ENCODE results near the gene RHOJ.

Gene RHOJ

GRCh38 chr14:63231766-63232165, 27.5 kb downstream of the RHOJ start:
- Histone ChIP-seq H3K9ac (ENCODE audit: low read depth, low read length) (no peak overlapping the region), H3K27ac (ENCODE audit: low read depth, low read length) (no peak overlapping the region), H3K36me3 (ENCODE audit: control insufficient read depth, insufficient read depth, low read length) (no peaks in the 10 kb centered on the region), H3K9me3 (ENCODE audit: control insufficient read depth, insufficient read depth, low read length) (no peaks in the 10 kb centered on the region), H3K27me3 (ENCODE audit: control insufficient read depth, insufficient read depth, low read length) (no peaks in the 10 kb centered on the region), H3K4me1 (ENCODE audit: control insufficient read depth, insufficient read depth, low read length) (no peaks in the 10 kb centered on the region), H3K4me3 (ENCODE audit: low read depth, low read length) (no peak overlapping the region)

- Histone ChIP-seq H3K9ac (ENCODE audit: low read depth, low read length) (no peak overlapping the region), H3K4me1 (ENCODE audit: control insufficient read depth, insufficient read depth, low read length) (no peaks in the 10 kb centered on the region), H3K36me3 (ENCODE audit: control insufficient read depth, insufficient read depth, low read length) (no peaks in the 10 kb centered on the region), H3K27me3 (ENCODE audit: control insufficient read depth, insufficient read depth, low read length) (no peaks in the 10 kb centered on the region), H3K4me3 (ENCODE audit: low read depth, low read length) (no peak overlapping the region), H3K9me3 (ENCODE audit: control insufficient read depth, insufficient read depth, low read length) (no peaks in the 10 kb centered on the region), H3K27ac (ENCODE audit: low read depth, low read length) (no peak overlapping the region)
Observed at GRCh38 chr14:63237791-63238190, 33.5 kb downstream of the RHOJ start.

- H3K4me3 ChIP-seq (ENCODE audit: low read depth, low read length): no peak overlapping the region
- H3K9ac ChIP-seq (ENCODE audit: low read depth, low read length): no peak overlapping the region
- no peaks in the 10 kb centered on the region for H3K27me3 ChIP-seq (ENCODE audit: control insufficient read depth, insufficient read depth, low read length)
- no peaks in the 10 kb centered on the region for H3K36me3 ChIP-seq (ENCODE audit: control insufficient read depth, insufficient read depth, low read length)
- no peaks in the 10 kb centered on the region for H3K9me3 ChIP-seq (ENCODE audit: control insufficient read depth, insufficient read depth, low read length)
- no peak overlapping the region for H3K27ac ChIP-seq (ENCODE audit: low read depth, low read length)
- H3K4me1 ChIP-seq (ENCODE audit: control insufficient read depth, insufficient read depth, low read length): no peaks in the 10 kb centered on the region
Observed at GRCh38 chr14:63240221-63240620, 36.0 kb downstream of the RHOJ start.

GRCh38 chr14:63241096-63241495, 36.9 kb downstream of the RHOJ start:
- H3K4me1 ChIP-seq (ENCODE audit: control insufficient read depth, insufficient read depth, low read length): no peaks in the 10 kb centered on the region

GRCh38 chr14:63243646-63244045, 39.4 kb downstream of the RHOJ start:
- H3K9ac ChIP-seq (ENCODE audit: low read depth, low read length): no peak overlapping the region
- H3K9me3 ChIP-seq (ENCODE audit: control insufficient read depth, insufficient read depth, low read length): no peaks in the 10 kb centered on the region
- no peaks in the 10 kb centered on the region for H3K4me1 ChIP-seq (ENCODE audit: control insufficient read depth, insufficient read depth, low read length)
- no peak overlapping the region for H3K4me3 ChIP-seq (ENCODE audit: low read depth, low read length)
- no peak overlapping the region for H3K27ac ChIP-seq (ENCODE audit: low read depth, low read length)
- H3K36me3 ChIP-seq (ENCODE audit: control insufficient read depth, insufficient read depth, low read length): no peaks in the 10 kb centered on the region
- no peaks in the 10 kb centered on the region for H3K27me3 ChIP-seq (ENCODE audit: control insufficient read depth, insufficient read depth, low read length)

More at GRCh38 chr14:63241096-63241495, 36.9 kb downstream of the RHOJ start:
- Histone ChIP-seq H3K9me3 (ENCODE audit: control insufficient read depth, insufficient read depth, low read length) (no peaks in the 10 kb centered on the region), H3K36me3 (ENCODE audit: control insufficient read depth, insufficient read depth, low read length) (no peaks in the 10 kb centered on the region), H3K4me3 (ENCODE audit: low read depth, low read length) (no peak overlapping the region), H3K27me3 (ENCODE audit: control insufficient read depth, insufficient read depth, low read length) (no peaks in the 10 kb centered on the region), H3K9ac (ENCODE audit: low read depth, low read length) (no peak overlapping the region), H3K27ac (ENCODE audit: low read depth, low read length) (no peak overlapping the region)

GRCh38 chr14:63245893-63246292, 41.6 kb downstream of the RHOJ start:
- H3K9ac ChIP-seq (ENCODE audit: low read depth, low read length): no peak overlapping the region
- no peak overlapping the region for H3K27ac ChIP-seq (ENCODE audit: low read depth, low read length)
- no peaks in the 10 kb centered on the region for H3K4me1 ChIP-seq (ENCODE audit: control insufficient read depth, insufficient read depth, low read length)
- H3K36me3 ChIP-seq (ENCODE audit: control insufficient read depth, insufficient read depth, low read length): no peaks in the 10 kb centered on the region
- H3K27me3 ChIP-seq (ENCODE audit: control insufficient read depth, insufficient read depth, low read length): no peaks in the 10 kb centered on the region
- no peak overlapping the region for H3K4me3 ChIP-seq (ENCODE audit: low read depth, low read length)
- no peaks in the 10 kb centered on the region for H3K9me3 ChIP-seq (ENCODE audit: control insufficient read depth, insufficient read depth, low read length)

GRCh38 chr14:63248211-63248610, 44.0 kb downstream of the RHOJ start:
- Histone ChIP-seq H3K9me3 (ENCODE audit: control insufficient read depth, insufficient read depth, low read length) (no peaks in the 10 kb centered on the region), H3K9ac (ENCODE audit: low read depth, low read length) (no peak overlapping the region), H3K27me3 (ENCODE audit: control insufficient read depth, insufficient read depth, low read length) (no peaks in the 10 kb centered on the region), H3K36me3 (ENCODE audit: control insufficient read depth, insufficient read depth, low read length) (no peaks in the 10 kb centered on the region), H3K4me1 (ENCODE audit: control insufficient read depth, insufficient read depth, low read length) (no peaks in the 10 kb centered on the region), H3K4me3 (ENCODE audit: low read depth, low read length) (no peak overlapping the region), H3K27ac (ENCODE audit: low read depth, low read length) (no peak overlapping the region)

- Histone ChIP-seq H3K27me3 (ENCODE audit: control insufficient read depth, insufficient read depth, low read length) (no peaks in the 10 kb centered on the region), H3K27ac (ENCODE audit: low read depth, low read length) (no peak overlapping the region), H3K4me3 (ENCODE audit: low read depth, low read length) (no peak overlapping the region), H3K9ac (ENCODE audit: low read depth, low read length) (no peak overlapping the region), H3K4me1 (ENCODE audit: control insufficient read depth, insufficient read depth, low read length) (no peaks in the 10 kb centered on the region), H3K36me3 (ENCODE audit: control insufficient read depth, insufficient read depth, low read length) (no peaks in the 10 kb centered on the region), H3K9me3 (ENCODE audit: control insufficient read depth, insufficient read depth, low read length) (no peaks in the 10 kb centered on the region)
Observed at GRCh38 chr14:63249092-63249491, 44.8 kb downstream of the RHOJ start.

GRCh38 chr14:63257299-63257698, 53.1 kb downstream of the RHOJ start:
- no peak overlapping the region for H3K4me3 ChIP-seq (ENCODE audit: low read depth, low read length)
- H3K4me1 ChIP-seq (ENCODE audit: control insufficient read depth, insufficient read depth, low read length): no peaks in the 10 kb centered on the region
- H3K27ac ChIP-seq (ENCODE audit: low read depth, low read length): no peak overlapping the region
- no peak overlapping the region for H3K9ac ChIP-seq (ENCODE audit: low read depth, low read length)
- no peaks in the 10 kb centered on the region for H3K27me3 ChIP-seq (ENCODE audit: control insufficient read depth, insufficient read depth, low read length)
- no peaks in the 10 kb centered on the region for H3K9me3 ChIP-seq (ENCODE audit: control insufficient read depth, insufficient read depth, low read length)
- no peaks in the 10 kb centered on the region for H3K36me3 ChIP-seq (ENCODE audit: control insufficient read depth, insufficient read depth, low read length)

- H3K27ac ChIP-seq (ENCODE audit: low read depth, low read length): no peak overlapping the region
- no peak overlapping the region for H3K9ac ChIP-seq (ENCODE audit: low read depth, low read length)
- H3K36me3 ChIP-seq (ENCODE audit: control insufficient read depth, insufficient read depth, low read length): no peaks in the 10 kb centered on the region
- no peak overlapping the region for H3K4me3 ChIP-seq (ENCODE audit: low read depth, low read length)
- no peaks in the 10 kb centered on the region for H3K27me3 ChIP-seq (ENCODE audit: control insufficient read depth, insufficient read depth, low read length)
- peaks cover 18% of the 10 kb centered on the region for H3K9me3 ChIP-seq (ENCODE audit: control insufficient read depth, insufficient read depth, low read length)
- H3K4me1 ChIP-seq (ENCODE audit: control insufficient read depth, insufficient read depth, low read length): no peaks in the 10 kb centered on the region
Observed at GRCh38 chr14:63262446-63262845, 58.2 kb downstream of the RHOJ start.

GRCh38 chr14:63266106-63266505, 61.9 kb downstream of the RHOJ start:
- Histone ChIP-seq H3K27me3 (ENCODE audit: control insufficient read depth, insufficient read depth, low read length) (no peaks in the 10 kb centered on the region), H3K36me3 (ENCODE audit: control insufficient read depth, insufficient read depth, low read length) (no peaks in the 10 kb centered on the region), H3K4me3 (ENCODE audit: low read depth, low read length) (no peak overlapping the region; the same call in 1 of the 2 replicates), H3K9me3 (ENCODE audit: control insufficient read depth, insufficient read depth, low read length) (peaks cover 18% of the 10 kb centered on the region), H3K27ac (ENCODE audit: low read depth, low read length) (peak overlapping the region; percentile 75), H3K9ac (ENCODE audit: low read depth, low read length) (no peak overlapping the region), H3K4me1 (ENCODE audit: control insufficient read depth, insufficient read depth, low read length) (no peaks in the 10 kb centered on the region)

GRCh38 chr14:63267171-63267570, 62.9 kb downstream of the RHOJ start:
- H3K9me3 ChIP-seq (ENCODE audit: control insufficient read depth, insufficient read depth, low read length): peaks cover 18% of the 10 kb centered on the region
- no peaks in the 10 kb centered on the region for H3K27me3 ChIP-seq (ENCODE audit: control insufficient read depth, insufficient read depth, low read length)
- H3K4me1 ChIP-seq (ENCODE audit: control insufficient read depth, insufficient read depth, low read length): no peaks in the 10 kb centered on the region
- no peak overlapping the region for H3K9ac ChIP-seq (ENCODE audit: low read depth, low read length)
- H3K36me3 ChIP-seq (ENCODE audit: control insufficient read depth, insufficient read depth, low read length): no peaks in the 10 kb centered on the region
- H3K27ac ChIP-seq (ENCODE audit: low read depth, low read length): no peak overlapping the region
- no peak overlapping the region; the same call in 1 of the 2 replicates for H3K4me3 ChIP-seq (ENCODE audit: low read depth, low read length)

All from HUES48 (cell line).